PC-9 (cell line): ENCODE measurements around the gene NDUFB8. TPM values are rescaled to one million over a fixed set of nuclear protein-coding genes. Genes with fewer than 3 reads are reported as not detected.

Experiments used
- BruUV-seq: library from RNA; stranded (reverse); fragments of 400-500 nt; replicated peaks from 2 replicates; lab custom pipeline; 2021; lab: Mats Ljungman, UMichigan
- CTCF ChIA-PET: fragments of 300-600 bp; sonication (Branson Sonifier 250); formaldehyde crosslinking; loops from one replicate; lab custom pipeline; 2022; ENCODE audit warnings: antibody characterized with exemption; lab: Charles Lee
- POLR2A ChIA-PET: fragments of 300-600 bp; sonication (Branson Sonifier 250); formaldehyde crosslinking; loops from one replicate; lab custom pipeline; 2022; ENCODE audit warnings: antibody characterized with exemption; ENCODE audit not compliant: unreplicated experiment; lab: Charles Lee
- DNase-seq, 2 experiments: peaks; one replicate each; pipeline versions ENCODE4 v3.0.0 to v3.0.0-alpha.2; 2015 to 2022; ENCODE audit warnings: mixed read lengths in 1 of 2
- H2AFZ ChIP-seq: fragments of 200-600 bp; sonication (generic); 2 replicates; pipeline ENCODE4 v1.8.1; 2017; ENCODE audit warnings: antibody characterized with exemption
- H3F3A ChIP-seq: fragments of 200-600 bp; sonication (generic); 2 replicates; pipeline ENCODE4 v1.8.1; 2017; ENCODE audit warnings: antibody characterized with exemption, mild to moderate bottlenecking, low read depth; ENCODE audit not compliant: insufficient read depth
- H3K27ac ChIP-seq: fragments of 200-600 bp; sonication (generic); 2 replicates; pipeline ENCODE4 v1.6.1; 2016; ENCODE audit warnings: mixed run types
- H3K27me3 ChIP-seq: fragments of 200-600 bp; sonication (generic); 2 replicates; pipeline ENCODE4 v1.6.1; 2016; ENCODE audit warnings: low read depth, mixed run types; ENCODE audit not compliant: insufficient read depth
- H3K36me3 ChIP-seq: fragments of 200-600 bp; sonication (generic); 2 replicates; pipeline ENCODE4 v1.6.1; 2016; ENCODE audit warnings: low read depth, mixed run types
- H3K4me1 ChIP-seq: fragments of 200-600 bp; sonication (generic); replicated peaks from 2 replicates; pipeline ENCODE4 v1.6.1; 2016; ENCODE audit warnings: mixed run types; ENCODE audit not compliant: insufficient read depth
- H3K4me2 ChIP-seq: fragments of 200-600 bp; sonication (generic); 2 replicates; pipeline ENCODE4 v1.6.1; 2017; ENCODE audit warnings: mixed run types
- H3K4me3 ChIP-seq: fragments of 200-600 bp; sonication (generic); 2 replicates; pipeline ENCODE4 v1.6.1; 2016; ENCODE audit warnings: mixed run types
- H3K79me2 ChIP-seq: fragments of 200-600 bp; sonication (generic); 2 replicates; pipeline ENCODE4 v1.6.1; 2017; ENCODE audit warnings: low read depth, mixed run types
- H3K9me2 ChIP-seq: fragments of 200-600 bp; sonication (generic); 2 replicates; pipeline ENCODE4 v1.8.1; 2017; ENCODE audit warnings: mild to moderate bottlenecking; ENCODE audit not compliant: insufficient read depth
- H3K9me3 ChIP-seq: fragments of 200-600 bp; sonication (generic); 2 replicates; pipeline ENCODE4 v1.8.1; 2016; ENCODE audit warnings: low read depth; ENCODE audit not compliant: insufficient read depth
- H4K20me1 ChIP-seq: fragments of 200-600 bp; sonication (generic); 2 replicates; pipeline ENCODE4 v1.8.1; 2017; ENCODE audit not compliant: insufficient read depth
- EZH2 ChIP-seq: fragments of 200-600 bp; sonication (generic); IDR thresholded peaks from 2 replicates; pipeline ENCODE4 v1.8.0; 2017; ENCODE audit warnings: antibody characterized with exemption, low read depth
- intact Hi-C: fragments of 100-400 bp; cut with micrococcal nuclease; formaldehyde crosslinking; loops from one replicate; pipeline ENCODE4 v1.10.0; 2022; ENCODE audit not compliant: unreplicated experiment
- total RNA-seq: library from RNA; stranded (reverse); gene quantifications from 2 replicates; pipeline ENCODE4 v1.2.3, GENCODE V29; 2021
- TF ChIP-seq, protein P1 (sequence below): fragments of 200-600 bp; sonication (generic); conservative IDR thresholded peaks from 2 replicates; pipeline ENCODE4 v1.6.1; 2017; ENCODE audit warnings: mixed run types, antibody characterized with exemption, mild to moderate bottlenecking, moderate library complexity

The NDUFB8 gene
- total RNA-seq, 1 experiment from 2014 or later, result 86.0 TPM

DNA sequence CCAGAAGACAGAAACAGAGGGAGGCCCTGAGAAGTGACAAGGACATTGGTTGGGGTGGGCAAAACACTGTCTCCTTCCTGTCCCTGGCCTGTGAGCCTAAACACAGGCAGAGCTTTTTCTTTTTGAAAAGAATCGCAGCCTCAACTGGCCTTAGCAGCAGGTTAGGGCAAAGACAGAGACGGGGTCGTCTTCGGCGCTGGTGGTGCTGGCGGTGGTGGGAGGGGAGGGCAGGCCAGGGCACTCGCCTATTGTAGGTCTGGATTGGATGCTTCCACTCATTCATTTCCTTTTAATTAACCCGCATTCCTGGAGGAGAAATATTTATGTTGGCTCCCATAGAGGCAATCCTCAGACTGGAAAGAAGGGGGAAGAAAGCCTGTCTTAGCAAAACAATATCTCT is 44.3 kb downstream of the NDUFB8 start:
- BruUV-seq, result no TSS peak
- no peaks in the 10 kb centered on the region for H3K9me2 ChIP-seq
- no peaks in the 10 kb centered on the region for H3K9me3 ChIP-seq
- intact Hi-C loops, result no loop called here
- no peaks in the 10 kb centered on the region for H3F3A ChIP-seq
- H2AFZ ChIP-seq, result no peak overlapping the region
- ChIA-PET CTCF (no interaction called here), POLR2A (no interaction called here)
- H3K4me2 ChIP-seq, result no peak overlapping the region
- no peak overlapping the region for H3K27ac ChIP-seq
- peaks cover 17% of the 10 kb centered on the region; the same call in 1 of the 2 replicates for H3K27me3 ChIP-seq
- TF ChIP-seq EZH2, result no peak
- TF ChIP-seq, protein P1, sequence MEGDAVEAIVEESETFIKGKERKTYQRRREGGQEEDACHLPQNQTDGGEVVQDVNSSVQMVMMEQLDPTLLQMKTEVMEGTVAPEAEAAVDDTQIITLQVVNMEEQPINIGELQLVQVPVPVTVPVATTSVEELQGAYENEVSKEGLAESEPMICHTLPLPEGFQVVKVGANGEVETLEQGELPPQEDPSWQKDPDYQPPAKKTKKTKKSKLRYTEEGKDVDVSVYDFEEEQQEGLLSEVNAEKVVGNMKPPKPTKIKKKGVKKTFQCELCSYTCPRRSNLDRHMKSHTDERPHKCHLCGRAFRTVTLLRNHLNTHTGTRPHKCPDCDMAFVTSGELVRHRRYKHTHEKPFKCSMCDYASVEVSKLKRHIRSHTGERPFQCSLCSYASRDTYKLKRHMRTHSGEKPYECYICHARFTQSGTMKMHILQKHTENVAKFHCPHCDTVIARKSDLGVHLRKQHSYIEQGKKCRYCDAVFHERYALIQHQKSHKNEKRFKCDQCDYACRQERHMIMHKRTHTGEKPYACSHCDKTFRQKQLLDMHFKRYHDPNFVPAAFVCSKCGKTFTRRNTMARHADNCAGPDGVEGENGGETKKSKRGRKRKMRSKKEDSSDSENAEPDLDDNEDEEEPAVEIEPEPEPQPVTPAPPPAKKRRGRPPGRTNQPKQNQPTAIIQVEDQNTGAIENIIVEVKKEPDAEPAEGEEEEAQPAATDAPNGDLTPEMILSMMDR, result no peak
- no peaks in the 10 kb centered on the region for H3K79me2 ChIP-seq
- no peaks in the 10 kb centered on the region for H3K4me1 ChIP-seq
- DNase-seq, result no peak
- no peak overlapping the region for H3K4me3 ChIP-seq
- no peaks in the 10 kb centered on the region for H3K36me3 ChIP-seq
- no peaks in the 10 kb centered on the region for H4K20me1 ChIP-seq

DNA sequence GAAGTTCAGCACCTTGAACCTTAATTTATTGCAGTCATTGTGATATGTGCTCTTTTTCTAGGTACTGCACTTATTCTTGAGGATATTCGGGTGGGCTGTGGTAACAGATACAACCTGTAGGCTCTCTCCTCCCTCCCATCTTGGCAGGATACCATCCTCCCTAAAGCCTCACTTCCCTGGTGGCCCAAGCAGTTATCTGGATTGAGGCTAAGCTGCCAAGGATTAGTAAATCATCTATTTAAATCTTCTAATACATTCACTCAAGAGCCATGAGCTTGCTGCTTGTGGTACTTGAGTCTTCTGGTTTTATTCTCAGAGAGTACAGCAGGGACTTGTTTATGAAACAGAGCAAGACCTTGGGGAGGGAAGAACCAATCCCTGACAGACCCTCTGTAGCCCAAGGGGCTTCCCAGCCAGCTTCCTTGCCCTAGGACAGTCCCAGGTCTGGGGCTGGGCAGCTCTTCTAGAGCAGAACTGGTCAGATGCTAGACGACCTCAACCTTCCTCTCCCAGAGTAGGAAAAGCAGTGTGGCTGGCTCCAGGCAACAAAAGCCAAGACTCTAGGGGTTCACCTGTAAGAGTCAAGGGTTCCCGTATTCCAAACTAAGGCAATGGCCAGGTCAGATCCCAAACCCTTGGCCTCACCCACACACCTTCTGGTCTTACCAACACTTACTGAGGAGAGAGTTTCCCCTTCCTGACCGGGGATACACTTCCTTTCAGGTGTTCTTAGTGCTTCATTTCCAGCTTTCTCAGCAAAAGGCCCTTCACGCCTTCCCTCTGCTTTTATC is 45.6 kb downstream of the NDUFB8 start:
- ChIA-PET POLR2A (no interaction called here), CTCF (interaction anchor here (0.6 kb wide), 1 partner anchor 21 kb away, joined by 3 read pairs; no protein-coding TSS in a partner anchor)
- intact Hi-C loops, result no loop called here
- H3K9me3 ChIP-seq, result no peaks in the 10 kb centered on the region
- H3K27ac ChIP-seq, result no peak overlapping the region
- H2AFZ ChIP-seq, result no peak overlapping the region
- H3K4me1 ChIP-seq, result no peaks in the 10 kb centered on the region
- TF ChIP-seq EZH2, result no peak
- TF ChIP-seq, protein P1, result no peak
- H3K4me3 ChIP-seq, result no peak overlapping the region
- no peaks in the 10 kb centered on the region for H3F3A ChIP-seq
- peaks cover 26% of the 10 kb centered on the region; the same call in 1 of the 2 replicates for H3K27me3 ChIP-seq
- H3K4me2 ChIP-seq, result no peak overlapping the region
- no peaks in the 10 kb centered on the region for H3K79me2 ChIP-seq
- no peaks in the 10 kb centered on the region for H3K9me2 ChIP-seq
- H4K20me1 ChIP-seq, result no peaks in the 10 kb centered on the region
- BruUV-seq, result no TSS peak
- H3K36me3 ChIP-seq, result no peaks in the 10 kb centered on the region
- DNase-seq, result no peak

DNA sequence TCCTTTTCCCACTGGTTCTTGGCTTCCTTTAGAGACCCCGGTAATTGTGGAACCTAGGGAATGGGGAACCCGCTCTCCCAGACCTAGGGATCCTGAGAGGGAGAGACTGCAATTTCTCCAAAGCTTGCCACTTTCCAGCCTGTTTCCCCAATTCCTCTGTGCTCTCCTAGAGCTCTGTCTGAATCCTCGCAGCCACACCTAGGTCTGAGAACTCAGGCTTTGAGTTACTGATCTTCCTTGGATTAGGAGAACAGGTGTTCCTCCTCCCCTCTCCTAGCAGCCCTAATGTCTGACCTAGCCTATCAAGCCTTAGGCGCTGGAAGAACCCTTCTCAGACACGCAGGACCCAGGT is 46.9 kb downstream of the NDUFB8 start:
- H3K36me3 ChIP-seq, result no peaks in the 10 kb centered on the region
- H4K20me1 ChIP-seq, result no peaks in the 10 kb centered on the region
- no peaks in the 10 kb centered on the region for H3K79me2 ChIP-seq
- ChIA-PET CTCF (interaction anchor here (0.6 to 1.5 kb wide), 5 partner anchors 26 to 719 kb away, joined by 3 to 5 read pairs (median 4); no protein-coding TSS in a partner anchor), POLR2A (interaction anchor here (0.6 kb wide), 1 partner anchor 516 kb away, joined by 4 read pairs; no protein-coding TSS in a partner anchor)
- no peak for DNase-seq
- no TSS peak for BruUV-seq
- H3K4me2 ChIP-seq, result peak overlapping the region; percentile 82
- H3K9me3 ChIP-seq, result no peaks in the 10 kb centered on the region
- H3F3A ChIP-seq, result no peaks in the 10 kb centered on the region
- H3K9me2 ChIP-seq, result no peaks in the 10 kb centered on the region
- H2AFZ ChIP-seq, result no peak overlapping the region
- H3K4me1 ChIP-seq, result no peaks in the 10 kb centered on the region
- peak overlapping the region; percentile 55 for H3K4me3 ChIP-seq
- H3K27ac ChIP-seq, result no peak overlapping the region
- intact Hi-C loops, result no loop called here
- H3K27me3 ChIP-seq, result peaks cover 36% of the 10 kb centered on the region; the same call in 1 of the 2 replicates
- TF ChIP-seq, protein P1, result peak; percentile 26; the same call in 1 of the 2 replicates
- no peak for TF ChIP-seq EZH2
